A673 (cell line): ENCODE results near the gene LRP1B. TPM values are rescaled to one million over a fixed set of nuclear protein-coding genes. Genes with fewer than 3 reads are reported as not detected.

Experiments
- BruUV-seq: library from RNA; stranded (reverse); fragments of 400-500 nt; replicated peaks from 2 replicates; lab custom pipeline; 2021; lab: Mats Ljungman, UMichigan
- CTCF ChIA-PET: fragments of 300-600 bp; sonication (Branson Sonifier 250); formaldehyde crosslinking; loops from one replicate; lab custom pipeline; 2022; ENCODE audit warnings: antibody characterized with exemption; lab: Charles Lee
- POLR2A ChIA-PET: fragments of 300-600 bp; sonication (Branson Sonifier 250); formaldehyde crosslinking; loops from one replicate; lab custom pipeline; 2022; ENCODE audit warnings: antibody characterized with exemption; ENCODE audit not compliant: low non-redundant PET; lab: Charles Lee
- DNase-seq: peaks from one replicate; pipeline ENCODE4 v3.0.0-alpha.2; 2015; ENCODE audit warnings: low spot score
- H3K27ac ChIP-seq: fragments of 200-600 bp; sonication (generic); 2 replicates; pipeline ENCODE4 v1.5.1; 2016; ENCODE audit warnings: mixed run types, low read depth, mild to moderate bottlenecking, mixed read lengths, antibody characterized with exemption, low read length; ENCODE audit not compliant: poor library complexity, severe bottlenecking
- H3K27me3 ChIP-seq: fragments of 200-600 bp; sonication (generic); replicated peaks from 2 replicates; pipeline ENCODE4 v1.6.1; 2017; ENCODE audit warnings: mixed run types, low read depth, mild to moderate bottlenecking, mixed read lengths, antibody characterized with exemption, low read length; ENCODE audit not compliant: insufficient read depth, poor library complexity
- H3K36me3 ChIP-seq: fragments of 200-600 bp; sonication (generic); 2 replicates; pipeline ENCODE4 v1.6.1; 2016; ENCODE audit warnings: mixed run types, mild to moderate bottlenecking, mixed read lengths, antibody characterized with exemption, low read length; ENCODE audit not compliant: insufficient read depth, poor library complexity, severe bottlenecking
- H3K4me1 ChIP-seq: fragments of 200-600 bp; sonication (generic); 2 replicates; pipeline ENCODE4 v1.6.1; 2017; ENCODE audit warnings: mixed run types, mild to moderate bottlenecking, mixed read lengths, antibody characterized with exemption, low read length; ENCODE audit not compliant: insufficient read depth, poor library complexity, severe bottlenecking
- H3K4me3 ChIP-seq: fragments of 200-600 bp; sonication (generic); 2 replicates; pipeline ENCODE4 v1.5.1; 2016; ENCODE audit warnings: low read depth, mixed run types, mild to moderate bottlenecking, mixed read lengths, low read length; ENCODE audit not compliant: poor library complexity, severe bottlenecking
- H3K9me3 ChIP-seq: fragments of 200-600 bp; sonication (generic); 2 replicates; pipeline ENCODE4 v1.6.1; 2016; ENCODE audit warnings: mixed run types, low read depth, mild to moderate bottlenecking, mixed read lengths, antibody characterized with exemption, low read length; ENCODE audit not compliant: poor library complexity, severe bottlenecking
- CTCF ChIP-seq: fragments of 300-800, 200-600 bp; sonication (generic); conservative IDR thresholded peaks from 2 replicates; pipeline ENCODE4 v1.5.1; 2017; ENCODE audit warnings: low read depth, mild to moderate bottlenecking, antibody characterized with exemption, low read length, moderate library complexity, mixed read lengths
- EZH2 ChIP-seq: fragments of 200-600 bp; sonication (generic); IDR thresholded peaks from 2 replicates; pipeline ENCODE4 v1.6.1; 2017; ENCODE audit warnings: borderline replicate concordance, low read depth, mild to moderate bottlenecking, mixed read lengths, antibody characterized with exemption, low read length; ENCODE audit not compliant: poor library complexity, severe bottlenecking
- intact Hi-C: fragments of 100-400 bp; cut with micrococcal nuclease; formaldehyde crosslinking; loops from one replicate; pipeline ENCODE4 v1.10.0; 2022; ENCODE audit not compliant: unreplicated experiment
- total RNA-seq: library from RNA; stranded (reverse); gene quantifications from 2 replicates; pipeline ENCODE4 v1.2.3, GENCODE V29; 2021

Gene LRP1B
- total RNA-seq, 1 experiment from 2014 or later, result 9.9 TPM

- Histone ChIP-seq H3K27me3 (no peaks in the 10 kb centered on the region), H3K4me3 (no peak overlapping the region), H3K9me3 (peaks cover 10% of the 10 kb centered on the region), H3K36me3 (no peaks in the 10 kb centered on the region), H3K4me1 (peaks cover 28% of the 10 kb centered on the region), H3K27ac (peak overlapping the region; percentile 32)
- intact Hi-C loops, result no loop called here
- TF ChIP-seq EZH2, result no peak
- no peak for TF ChIP-seq CTCF
- peak; percentile 33 for DNase-seq
- ChIA-PET CTCF (no interaction called here), POLR2A (no interaction called here)
- BruUV-seq, result no TSS peak
Measured at GRCh38 chr2:141940709-141941108, 190.1 kb downstream of the LRP1B start.

- Histone ChIP-seq H3K36me3 (no peaks in the 10 kb centered on the region), H3K4me3 (no peak overlapping the region), H3K4me1 (no peaks in the 10 kb centered on the region), H3K27me3 (no peaks in the 10 kb centered on the region), H3K9me3 (peaks cover 9% of the 10 kb centered on the region), H3K27ac (no peak overlapping the region)
- intact Hi-C loops, result no loop called here
- ChIA-PET POLR2A (no interaction called here), CTCF (no interaction called here)
- no TSS peak for BruUV-seq
- DNase-seq, result no peak
- TF ChIP-seq CTCF (no peak), EZH2 (no peak)
Measured at GRCh38 chr2:141933226-141933625, 197.6 kb downstream of the LRP1B start.

- no peaks in the 10 kb centered on the region for H3K9me3 ChIP-seq
- H3K4me1 ChIP-seq, result no peaks in the 10 kb centered on the region
- no peak overlapping the region for H3K27ac ChIP-seq
- BruUV-seq, result no TSS peak
- TF ChIP-seq CTCF, result no peak
- TF ChIP-seq EZH2, result no peak
- ChIA-PET POLR2A (no interaction called here), CTCF (no interaction called here)
- DNase-seq, result no peak
- no peak overlapping the region for H3K4me3 ChIP-seq
- H3K36me3 ChIP-seq, result no peaks in the 10 kb centered on the region
- no peaks in the 10 kb centered on the region for H3K27me3 ChIP-seq
- intact Hi-C loops, result no loop called here
Measured at GRCh38 chr2:141932261-141932660, 198.6 kb downstream of the LRP1B start.
